CD4-positive, alpha-beta T cell treated with Interleukin-1 beta for 1 hour (primary cell): ENCODE results near the gene FAM107B.
A peak's percentile ranks its signal among the peaks of the same experiment; 100 is the strongest.
"Not testable (repeated sequence)": the region's sequence is repeated elsewhere in the genome, so short reads cannot be mapped to it uniquely, and the experiment has no call there.

Experiments
- DNase-seq, 2 donors: peaks; one replicate each; pipeline ENCODE4 v3.0.0-alpha.2; 2020 to 2022

FAM107B gene

GRCh38 chr10:14731875-14732512, 42.7 kb downstream of the FAM107B start:
- no peak for DNase-seq

GRCh38 chr10:14728346-14728745, 46.4 kb downstream of the FAM107B start:
- DNase-seq, result no peak

GRCh38 chr10:14727924-14728323, 46.8 kb downstream of the FAM107B start:
- DNase-seq, result no peak

- no peak for DNase-seq
Measured at GRCh38 chr10:14727465-14727864, 47.2 kb downstream of the FAM107B start.

GRCh38 chr10:14724931-14725330, 49.8 kb downstream of the FAM107B start:
- DNase-seq, result no peak

- peak; percentile 31 to 45 for DNase-seq
Measured at GRCh38 chr10:14723052-14723689, 51.5 kb downstream of the FAM107B start.

- no peak for DNase-seq
Measured at GRCh38 chr10:14717552-14717951, 57.1 kb downstream of the FAM107B start.

- DNase-seq, result no peak
Measured at GRCh38 chr10:14712991-14713424, 61.7 kb downstream of the FAM107B start.

- not testable (repeated sequence) for DNase-seq
Measured at GRCh38 chr10:14709344-14709743, 65.4 kb downstream of the FAM107B start.

GRCh38 chr10:14707481-14707880, 67.2 kb downstream of the FAM107B start:
- no peak for DNase-seq

- DNase-seq, result no peak
Measured at GRCh38 chr10:14705548-14706230, 69.0 kb downstream of the FAM107B start.

GRCh38 chr10:14703631-14704001, 71.1 kb downstream of the FAM107B start:
- DNase-seq, result no peak

GRCh38 chr10:14701466-14701865, 73.2 kb downstream of the FAM107B start:
- DNase-seq, result no peak

GRCh38 chr10:14700546-14700945, 74.2 kb downstream of the FAM107B start:
- no peak for DNase-seq

- DNase-seq, result no peak
Measured at GRCh38 chr10:14699482-14699881, 75.2 kb downstream of the FAM107B start.

GRCh38 chr10:14698829-14699170, 75.9 kb downstream of the FAM107B start:
- DNase-seq, result no peak

- no peak for DNase-seq
Measured at GRCh38 chr10:14698111-14698828, 76.4 kb downstream of the FAM107B start.

- no peak for DNase-seq
Measured at GRCh38 chr10:14697281-14697680, 77.4 kb downstream of the FAM107B start.

GRCh38 chr10:14696821-14697220, 77.9 kb downstream of the FAM107B start:
- DNase-seq, result no peak

- no peak for DNase-seq
Measured at GRCh38 chr10:14695847-14696480, 78.7 kb downstream of the FAM107B start.

GRCh38 chr10:14693891-14694290, 80.8 kb downstream of the FAM107B start:
- DNase-seq, result no peak

GRCh38 chr10:14692344-14693076, 82.2 kb downstream of the FAM107B start:
- DNase-seq, result no peak
